GM19468 (cell line): Measurements from ENCODE around the gene DYNLRB1.

ENCODE experiments used
- ATAC-seq: cut with Tn5 transposase; IDR thresholded peaks from one replicate; pipeline ENCODE4 v1.9.1; 2021; ENCODE audit warnings: mild to moderate bottlenecking, moderate library complexity, moderate number of reproducible peaks; ENCODE audit not compliant: unreplicated experiment; ENCODE audit errors: extremely low read depth

Gene DYNLRB1

GRCh38 chr20:34531608-34532265 lies 15.5 kb downstream of the DYNLRB1 start:
- ATAC-seq = no peak

- no peak for ATAC-seq
These were observed 16.1 kb downstream of the DYNLRB1 start for GRCh38 chr20:34532320-34532719.

GRCh38 chr20:34532756-34533155 lies 16.5 kb downstream of the DYNLRB1 start:
- ATAC-seq = no peak

- ATAC-seq = no peak
These were observed 18.4 kb downstream of the DYNLRB1 start for GRCh38 chr20:34534391-34535165.

- ATAC-seq = no peak
These were observed 19.1 kb downstream of the DYNLRB1 start for GRCh38 chr20:34535301-34535840.

GRCh38 chr20:34535857-34536256 lies 19.6 kb downstream of the DYNLRB1 start:
- no peak for ATAC-seq

GRCh38 chr20:34536798-34537394 lies 20.7 kb downstream of the DYNLRB1 start:
- no peak for ATAC-seq

GRCh38 chr20:34537651-34538050 lies 21.4 kb downstream of the DYNLRB1 start:
- ATAC-seq = no peak

- no peak for ATAC-seq
These were observed 22.5 kb downstream of the DYNLRB1 start for GRCh38 chr20:34538671-34539123.

- no peak for ATAC-seq
These were observed 23.5 kb downstream of the DYNLRB1 start for GRCh38 chr20:34539756-34540155.

GRCh38 chr20:34540596-34541263 lies 24.5 kb downstream of the DYNLRB1 start:
- no peak for ATAC-seq

GRCh38 chr20:34541264-34541901 lies 25.2 kb downstream of the DYNLRB1 start:
- ATAC-seq = no peak

GRCh38 chr20:34541917-34542316 lies 25.7 kb downstream of the DYNLRB1 start:
- no peak for ATAC-seq

GRCh38 chr20:34542439-34542838 lies 26.2 kb downstream of the DYNLRB1 start:
- ATAC-seq = no peak

GRCh38 chr20:34543463-34544056 lies 27.3 kb downstream of the DYNLRB1 start:
- ATAC-seq = no peak

- ATAC-seq = no peak
These were observed 28.0 kb downstream of the DYNLRB1 start for GRCh38 chr20:34544109-34544796.

GRCh38 chr20:34546751-34547181 lies 30.5 kb downstream of the DYNLRB1 start:
- no peak for ATAC-seq

GRCh38 chr20:34547844-34548613 lies 31.8 kb downstream of the DYNLRB1 start:
- no peak for ATAC-seq
